Left ventricle myocardium inferior (tissue), 1 donor: ENCODE results near the gene NEURL2. TPM values are rescaled to one million over a fixed set of nuclear protein-coding genes. Genes with fewer than 3 reads are reported as not detected.

Experiments used
- DNase-seq: peaks from one replicate; pipeline ENCODE4 v3.0.0-alpha.2; 2020
- H3K27ac ChIP-seq: fragments of 200-600 bp; replicated peaks from 2 replicates; pipeline ENCODE4 v1.8.0; 2021
- H3K27me3 ChIP-seq: fragments of 200-600 bp; 2 replicates; pipeline ENCODE4 v1.8.0; 2021; ENCODE audit warnings: low read depth
- H3K36me3 ChIP-seq: fragments of 200-600 bp; 2 replicates; pipeline ENCODE4 v1.8.0; 2021
- H3K4me1 ChIP-seq: fragments of 200-600 bp; 2 replicates; pipeline ENCODE4 v1.8.0; 2021
- H3K4me3 ChIP-seq: fragments of 200-600 bp; 2 replicates; pipeline ENCODE4 v1.8.0; 2021; ENCODE audit warnings: mild to moderate bottlenecking, moderate library complexity
- H3K9me3 ChIP-seq: fragments of 200-600 bp; replicated peaks from 2 replicates; pipeline ENCODE4 v1.8.0; 2021
- CTCF ChIP-seq: fragments of 200-600 bp; IDR thresholded peaks from 2 replicates; pipeline ENCODE4 v1.8.0; 2021; ENCODE audit warnings: antibody characterized with exemption, mild to moderate bottlenecking, borderline replicate concordance
- intact Hi-C: fragments of 100-400 bp; cut with micrococcal nuclease; formaldehyde crosslinking; loops from one replicate; pipeline ENCODE4 v1.11.0; 2022
- total RNA-seq: library from RNA; stranded (reverse); fragmentation: NEBNext Ultra II Directional; extraction: Animal tissue kit (Norgen Biotek cat#: 25700); gene quantifications from one replicate; pipeline ENCODE4 v1.2.1, GENCODE V29; 2021
- donor health status: DM: no; HTN: yes; CAD: no; lungs with severe emphysema.

Gene NEURL2
- total RNA-seq, 1 donor from 2014 or later: 7.6 TPM

GRCh38 chr20:45918182-45918737 is 27.3 kb upstream of the NEURL2 start:
- Histone ChIP-seq H3K27ac (peak overlapping the region; percentile 86), H3K9me3 (no peaks in the 10 kb centered on the region), H3K4me3 (no peak overlapping the region), H3K4me1 (peaks cover 63% of the 10 kb centered on the region), H3K36me3 (no peaks in the 10 kb centered on the region), H3K27me3 (no peaks in the 10 kb centered on the region)
- TF ChIP-seq CTCF: no peak
- intact Hi-C loops: no loop called here
- peak; percentile 41 for DNase-seq

GRCh38 chr20:45917790-45918141 is 26.8 kb upstream of the NEURL2 start:
- H3K27me3 ChIP-seq: peaks cover 2% of the 10 kb centered on the region
- H3K4me3 ChIP-seq: no peak overlapping the region
- no peaks in the 10 kb centered on the region for H3K36me3 ChIP-seq
- intact Hi-C loops: no loop called here
- no peak for TF ChIP-seq CTCF
- H3K9me3 ChIP-seq: no peaks in the 10 kb centered on the region
- peak overlapping the region; percentile 86 for H3K27ac ChIP-seq
- peak; percentile 55 for DNase-seq
- H3K4me1 ChIP-seq: peaks cover 61% of the 10 kb centered on the region

GRCh38 chr20:45913116-45913515 is 22.1 kb upstream of the NEURL2 start:
- Histone ChIP-seq H3K4me3 (no peak overlapping the region), H3K36me3 (peaks cover 4% of the 10 kb centered on the region), H3K27ac (peak overlapping the region; percentile 88), H3K27me3 (peaks cover 17% of the 10 kb centered on the region), H3K9me3 (no peaks in the 10 kb centered on the region), H3K4me1 (peaks cover 42% of the 10 kb centered on the region)
- no peak for TF ChIP-seq CTCF
- DNase-seq: no peak
- intact Hi-C loops: no loop called here

- Histone ChIP-seq H3K9me3 (no peaks in the 10 kb centered on the region), H3K27me3 (peaks cover 17% of the 10 kb centered on the region), H3K27ac (peak overlapping the region; percentile 88), H3K36me3 (peaks cover 4% of the 10 kb centered on the region), H3K4me3 (peak overlapping the region; percentile 74), H3K4me1 (peaks cover 34% of the 10 kb centered on the region)
- no peak for TF ChIP-seq CTCF
- DNase-seq: no peak
- intact Hi-C loops: no loop called here
Measured at GRCh38 chr20:45912344-45912682, 21.3 kb upstream of the NEURL2 start.

GRCh38 chr20:45911486-45912343 is 20.7 kb upstream of the NEURL2 start, which contains the start of gene PLTP:
Gene PLTP (minus strand): TSS chr20:45912155. CDS start chr20:45911452, 703 bp downstream.
- H3K4me3 ChIP-seq: peak within 1 kb of the TSS; percentile 74
- H3K4me1 ChIP-seq: peaks cover 31% of the 10 kb centered on the region
- peak within 1 kb of the TSS; percentile 88 for H3K27ac ChIP-seq
- intact Hi-C loops: no loop called here
- H3K9me3 ChIP-seq: no peaks in the 10 kb centered on the region
- H3K27me3 ChIP-seq: peaks cover 17% of the 10 kb centered on the region
- no peak for TF ChIP-seq CTCF
- peaks cover 4% of the 10 kb centered on the region for H3K36me3 ChIP-seq
- peak; percentile 82 for DNase-seq
